ENCODE data around the gene RAB34.

- TF ChIP-seq CTCF (conservative IDR thresholded peaks at IDR 0.05) (no peak), EZH2 (IDR thresholded peaks at IDR 0.05; ENCODE audit: low read depth) (no peak)
These were observed 29.0 kb upstream of the RAB34 start for GRCh38 chr17:28746611-28747050.
